Esophagus squamous epithelium (tissue), 4 donors: Measurements from ENCODE around the gene WDR1.

Experiments
- POLR2A ChIP-seq, 4 donors: fragments of 450-650 bp; IDR thresholded peaks; one replicate each; pipeline ENCODE4 v1.6.1; 2017; ENCODE audit warnings: antibody characterized with exemption in 4 of 4, mild to moderate bottlenecking in 4 of 4, moderate library complexity in 3 of 4
- TF ChIP-seq, protein P1 (sequence below), 6 experiments: fragments of 450-650 bp in 4 of 6; fragments of 200-600 bp in 2 of 6; sonication (generic) in 2 of 6; IDR thresholded peaks; one replicate each; pipeline ENCODE4 v1.5.1; 2016 to 2019; ENCODE audit warnings: antibody characterized with exemption in 6 of 6, mild to moderate bottlenecking in 4 of 6, moderate library complexity in 4 of 6

DNA sequence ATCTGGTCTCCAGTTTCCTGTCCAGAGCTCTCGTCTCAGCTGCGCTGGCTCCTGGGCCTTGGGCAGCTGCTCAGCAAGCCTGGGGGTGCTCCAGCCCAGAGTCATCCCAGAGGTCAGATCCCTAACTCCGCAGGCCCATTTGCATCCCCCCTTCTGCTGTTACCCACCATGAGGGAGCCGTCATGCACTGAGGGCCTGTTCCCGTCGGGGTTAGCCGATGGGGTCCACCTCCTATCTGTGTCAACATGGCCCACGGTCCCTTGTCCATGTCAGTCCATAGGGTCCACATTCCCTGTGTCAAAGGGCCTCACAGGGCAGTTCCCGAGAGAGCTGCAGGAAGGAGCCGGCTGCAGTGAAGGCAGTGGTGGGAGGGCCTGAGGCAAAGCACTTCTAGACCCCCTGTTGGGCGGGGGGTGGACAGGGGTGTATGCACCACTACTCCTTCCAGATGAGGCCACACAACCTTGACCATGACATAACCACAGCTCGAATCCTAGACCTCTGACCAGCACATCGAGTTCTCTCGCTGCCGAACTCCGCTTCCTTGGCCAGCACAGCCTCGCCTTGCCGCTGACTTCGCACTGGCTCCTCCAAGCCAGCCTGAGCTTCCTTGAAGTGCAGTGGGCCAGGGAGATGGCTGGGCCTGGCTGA lies 24.9 kb downstream of the WDR1 start:
- TF ChIP-seq, protein P1, sequence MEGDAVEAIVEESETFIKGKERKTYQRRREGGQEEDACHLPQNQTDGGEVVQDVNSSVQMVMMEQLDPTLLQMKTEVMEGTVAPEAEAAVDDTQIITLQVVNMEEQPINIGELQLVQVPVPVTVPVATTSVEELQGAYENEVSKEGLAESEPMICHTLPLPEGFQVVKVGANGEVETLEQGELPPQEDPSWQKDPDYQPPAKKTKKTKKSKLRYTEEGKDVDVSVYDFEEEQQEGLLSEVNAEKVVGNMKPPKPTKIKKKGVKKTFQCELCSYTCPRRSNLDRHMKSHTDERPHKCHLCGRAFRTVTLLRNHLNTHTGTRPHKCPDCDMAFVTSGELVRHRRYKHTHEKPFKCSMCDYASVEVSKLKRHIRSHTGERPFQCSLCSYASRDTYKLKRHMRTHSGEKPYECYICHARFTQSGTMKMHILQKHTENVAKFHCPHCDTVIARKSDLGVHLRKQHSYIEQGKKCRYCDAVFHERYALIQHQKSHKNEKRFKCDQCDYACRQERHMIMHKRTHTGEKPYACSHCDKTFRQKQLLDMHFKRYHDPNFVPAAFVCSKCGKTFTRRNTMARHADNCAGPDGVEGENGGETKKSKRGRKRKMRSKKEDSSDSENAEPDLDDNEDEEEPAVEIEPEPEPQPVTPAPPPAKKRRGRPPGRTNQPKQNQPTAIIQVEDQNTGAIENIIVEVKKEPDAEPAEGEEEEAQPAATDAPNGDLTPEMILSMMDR (IDR thresholded peaks at IDR 0.05) = no peak
- no peak for TF ChIP-seq POLR2A (IDR thresholded peaks at IDR 0.05)
